Measurements from ENCODE around the gene MYLK.

Gene MYLK

GRCh38 chr3:123793425-123793824, 90.7 kb downstream of the MYLK start:
- no peak for DNase-seq (ENCODE audit: low read depth in 2 of 2)

GRCh38 chr3:123792473-123793201, 91.5 kb downstream of the MYLK start:
- no peak for DNase-seq (ENCODE audit: low read depth in 2 of 2)

GRCh38 chr3:123791898-123792297, 92.2 kb downstream of the MYLK start:
- DNase-seq (ENCODE audit: low read depth in 2 of 2), result no peak

- no peak for DNase-seq (ENCODE audit: low read depth in 2 of 2)
Measured at GRCh38 chr3:123791417-123791816, 92.7 kb downstream of the MYLK start.

- no peak for DNase-seq (ENCODE audit: low read depth in 2 of 2)
Measured at GRCh38 chr3:123791073-123791370, 93.1 kb downstream of the MYLK start.

- DNase-seq (ENCODE audit: low read depth in 2 of 2), result no peak
Measured at GRCh38 chr3:123790254-123791072, 93.7 kb downstream of the MYLK start.

- DNase-seq (ENCODE audit: low read depth in 2 of 2), result no peak
Measured at GRCh38 chr3:123789760-123790159, 94.4 kb downstream of the MYLK start.

GRCh38 chr3:123789160-123789559, 95.0 kb downstream of the MYLK start:
- no peak for DNase-seq (ENCODE audit: low read depth in 2 of 2)

- no peak for DNase-seq (ENCODE audit: low read depth in 2 of 2)
Measured at GRCh38 chr3:123788710-123789109, 95.4 kb downstream of the MYLK start.

GRCh38 chr3:123787133-123787532, 97.0 kb downstream of the MYLK start:
- no peak for DNase-seq (ENCODE audit: low read depth in 2 of 2)

GRCh38 chr3:123785602-123786001, 98.5 kb downstream of the MYLK start:
- DNase-seq (ENCODE audit: low read depth in 2 of 2), result no peak

GRCh38 chr3:123783811-123784210, 100.3 kb downstream of the MYLK start:
- no peak for DNase-seq (ENCODE audit: low read depth in 2 of 2)

- no peak for DNase-seq (ENCODE audit: low read depth in 2 of 2)
Measured at GRCh38 chr3:123783050-123783689, 101.0 kb downstream of the MYLK start.

- no peak for DNase-seq (ENCODE audit: low read depth in 2 of 2)
Measured at GRCh38 chr3:123782488-123782887, 101.6 kb downstream of the MYLK start.

GRCh38 chr3:123781571-123782275, 102.4 kb downstream of the MYLK start:
- no peak for DNase-seq (ENCODE audit: low read depth in 2 of 2)

GRCh38 chr3:123781138-123781537, 103.0 kb downstream of the MYLK start:
- no peak for DNase-seq (ENCODE audit: low read depth in 2 of 2)

GRCh38 chr3:123780656-123781055, 103.5 kb downstream of the MYLK start:
- no peak for DNase-seq (ENCODE audit: low read depth in 2 of 2)

GRCh38 chr3:123779655-123780231, 104.4 kb downstream of the MYLK start:
- DNase-seq (ENCODE audit: low read depth in 2 of 2), result no peak

- no peak for DNase-seq (ENCODE audit: low read depth in 2 of 2)
Measured at GRCh38 chr3:123778991-123779622, 105.0 kb downstream of the MYLK start.

- DNase-seq (ENCODE audit: low read depth in 2 of 2), result no peak
Measured at GRCh38 chr3:123778525-123778924, 105.6 kb downstream of the MYLK start.

- DNase-seq (ENCODE audit: low read depth in 2 of 2), result no peak
Measured at GRCh38 chr3:123776071-123776782, 107.9 kb downstream of the MYLK start.

Measured in stimulated activated CD8-positive, alpha-beta memory T cell treated with anti-CD3 and anti-CD28 coated beads, Interleukin-15, amount 100 ng/mL, for 4 hours (primary cell).